ENCODE measurements around the gene ZBTB45. TPM values are rescaled to one million over a fixed set of nuclear protein-coding genes. Genes with fewer than 3 reads are reported as not detected.

Gene ZBTB45
- total RNA-seq, 1 donor from 2014 or later = 2.2 TPM

DNA sequence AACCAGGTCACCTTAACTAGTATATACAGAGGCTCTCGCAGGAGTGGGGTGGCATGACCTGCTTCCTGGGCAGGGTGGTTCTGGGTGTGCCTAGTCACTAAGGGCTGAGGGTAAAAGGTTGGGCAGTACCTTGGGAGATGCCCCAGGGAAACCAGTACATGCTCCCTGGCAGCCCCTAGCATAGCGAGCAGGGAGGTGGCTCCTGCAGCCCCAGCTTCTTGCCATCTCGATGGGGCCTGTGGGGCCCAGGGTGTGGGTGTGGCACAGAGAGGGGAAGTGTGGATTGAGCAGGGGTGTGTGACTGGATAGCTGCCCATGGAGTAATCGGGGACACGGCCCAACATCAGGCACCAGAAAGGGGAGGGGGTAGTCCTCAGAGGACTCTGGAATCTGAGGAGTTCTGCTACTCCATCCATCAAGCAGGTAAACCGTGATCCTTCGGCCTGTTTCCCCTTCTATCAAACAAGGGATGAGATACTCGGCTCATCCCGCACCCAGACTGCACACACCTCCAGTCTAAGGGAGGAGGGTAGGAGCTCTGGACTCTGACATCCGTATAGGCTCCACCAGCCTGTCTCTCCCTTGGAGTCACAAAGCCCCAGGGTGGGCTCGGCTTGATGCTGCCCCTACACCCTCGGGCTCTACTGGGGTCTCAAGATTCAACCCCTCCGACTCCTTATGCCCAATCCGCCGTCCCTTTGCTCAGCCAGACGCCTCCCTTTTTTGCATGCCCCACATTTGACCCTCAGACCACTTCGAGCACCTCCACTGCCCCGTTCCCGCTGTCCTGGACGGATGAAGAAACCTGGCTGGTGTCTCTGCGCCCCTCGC lies 1.1 kb downstream of the ZBTB45 start:
- H3K36me3 Mint-ChIP-seq = peaks cover 13% of the 10 kb centered on the region
- peaks cover 4% of the 10 kb centered on the region for H4K20me1 ChIP-seq (ENCODE audit: low read depth)
- H3F3A ChIP-seq (ENCODE audit: low read depth) = peaks cover 60% of the 10 kb centered on the region
- peaks cover 33% of the 10 kb centered on the region for H3K4me1 Mint-ChIP-seq
- no peak overlapping the region for H2AFZ ChIP-seq (replicated peaks)
- no peaks in the 10 kb centered on the region for H3K9me3 Mint-ChIP-seq
- peak overlapping the region; percentile 54 for H3K4me3 ChIP-seq
- H3K4me2 ChIP-seq = peak overlapping the region; percentile 87
- H3K9me3 ChIP-seq (ENCODE audit: low read depth) = no peaks in the 10 kb centered on the region
- no peaks in the 10 kb centered on the region for H3K27me3 ChIP-seq
- H3K9ac ChIP-seq = peak overlapping the region; percentile 56
- peaks cover 12% of the 10 kb centered on the region for H3K27me3 Mint-ChIP-seq (ENCODE audit: insufficient read depth, low read depth)
- no peak for TF ChIP-seq EZH2phosphoT487 (IDR thresholded peaks at IDR 0.05)
- TF ChIP-seq, protein P1, sequence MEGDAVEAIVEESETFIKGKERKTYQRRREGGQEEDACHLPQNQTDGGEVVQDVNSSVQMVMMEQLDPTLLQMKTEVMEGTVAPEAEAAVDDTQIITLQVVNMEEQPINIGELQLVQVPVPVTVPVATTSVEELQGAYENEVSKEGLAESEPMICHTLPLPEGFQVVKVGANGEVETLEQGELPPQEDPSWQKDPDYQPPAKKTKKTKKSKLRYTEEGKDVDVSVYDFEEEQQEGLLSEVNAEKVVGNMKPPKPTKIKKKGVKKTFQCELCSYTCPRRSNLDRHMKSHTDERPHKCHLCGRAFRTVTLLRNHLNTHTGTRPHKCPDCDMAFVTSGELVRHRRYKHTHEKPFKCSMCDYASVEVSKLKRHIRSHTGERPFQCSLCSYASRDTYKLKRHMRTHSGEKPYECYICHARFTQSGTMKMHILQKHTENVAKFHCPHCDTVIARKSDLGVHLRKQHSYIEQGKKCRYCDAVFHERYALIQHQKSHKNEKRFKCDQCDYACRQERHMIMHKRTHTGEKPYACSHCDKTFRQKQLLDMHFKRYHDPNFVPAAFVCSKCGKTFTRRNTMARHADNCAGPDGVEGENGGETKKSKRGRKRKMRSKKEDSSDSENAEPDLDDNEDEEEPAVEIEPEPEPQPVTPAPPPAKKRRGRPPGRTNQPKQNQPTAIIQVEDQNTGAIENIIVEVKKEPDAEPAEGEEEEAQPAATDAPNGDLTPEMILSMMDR (IDR thresholded peaks at IDR 0.05) = no peak
- no peak for TF ChIP-seq EZH2 (IDR thresholded peaks at IDR 0.05)
- H3K27ac Mint-ChIP-seq = peak overlapping the region; percentile 99
- H3K4me1 ChIP-seq = peaks cover 16% of the 10 kb centered on the region
- H3K4me3 Mint-ChIP-seq = peak overlapping the region; percentile 94
- H3K79me2 ChIP-seq (ENCODE audit: low read depth) = peaks cover 49% of the 10 kb centered on the region
- no peaks in the 10 kb centered on the region for H3K36me3 ChIP-seq
- DNase-seq (ENCODE audit: low spot score) = no peak
- peak overlapping the region; percentile 69 for H3K27ac ChIP-seq

GRCh38 chr19:58516964-58517833 lies 2.4 kb downstream of the ZBTB45 start:
- no peaks in the 10 kb centered on the region for H3K9me3 Mint-ChIP-seq
- TF ChIP-seq EZH2 (IDR thresholded peaks at IDR 0.05) (no peak), EZH2phosphoT487 (IDR thresholded peaks at IDR 0.05) (no peak)
- TF ChIP-seq, protein P1 (IDR thresholded peaks at IDR 0.05) = peak; percentile 34
- H3K36me3 Mint-ChIP-seq = peaks cover 13% of the 10 kb centered on the region
- peaks cover 8% of the 10 kb centered on the region for H4K20me1 ChIP-seq (ENCODE audit: low read depth)
- H3K27ac Mint-ChIP-seq = no peak overlapping the region
- H3F3A ChIP-seq (ENCODE audit: low read depth) = peaks cover 51% of the 10 kb centered on the region
- no peak for DNase-seq (ENCODE audit: low spot score)
- H3K9me3 ChIP-seq (ENCODE audit: low read depth) = no peaks in the 10 kb centered on the region
- no peak overlapping the region for H3K27ac ChIP-seq
- H2AFZ ChIP-seq (replicated peaks) = no peak overlapping the region
- no peak overlapping the region for H3K4me3 Mint-ChIP-seq
- peaks cover 33% of the 10 kb centered on the region for H3K4me1 Mint-ChIP-seq
- peaks cover 8% of the 10 kb centered on the region for H3K27me3 Mint-ChIP-seq (ENCODE audit: insufficient read depth, low read depth)
- no peaks in the 10 kb centered on the region for H3K27me3 ChIP-seq
- no peaks in the 10 kb centered on the region for H3K36me3 ChIP-seq
- H3K4me3 ChIP-seq = no peak overlapping the region
- peaks cover 16% of the 10 kb centered on the region for H3K4me1 ChIP-seq
- H3K9ac ChIP-seq = no peak overlapping the region
- peaks cover 49% of the 10 kb centered on the region for H3K79me2 ChIP-seq (ENCODE audit: low read depth)
- no peak overlapping the region for H3K4me2 ChIP-seq

DNA sequence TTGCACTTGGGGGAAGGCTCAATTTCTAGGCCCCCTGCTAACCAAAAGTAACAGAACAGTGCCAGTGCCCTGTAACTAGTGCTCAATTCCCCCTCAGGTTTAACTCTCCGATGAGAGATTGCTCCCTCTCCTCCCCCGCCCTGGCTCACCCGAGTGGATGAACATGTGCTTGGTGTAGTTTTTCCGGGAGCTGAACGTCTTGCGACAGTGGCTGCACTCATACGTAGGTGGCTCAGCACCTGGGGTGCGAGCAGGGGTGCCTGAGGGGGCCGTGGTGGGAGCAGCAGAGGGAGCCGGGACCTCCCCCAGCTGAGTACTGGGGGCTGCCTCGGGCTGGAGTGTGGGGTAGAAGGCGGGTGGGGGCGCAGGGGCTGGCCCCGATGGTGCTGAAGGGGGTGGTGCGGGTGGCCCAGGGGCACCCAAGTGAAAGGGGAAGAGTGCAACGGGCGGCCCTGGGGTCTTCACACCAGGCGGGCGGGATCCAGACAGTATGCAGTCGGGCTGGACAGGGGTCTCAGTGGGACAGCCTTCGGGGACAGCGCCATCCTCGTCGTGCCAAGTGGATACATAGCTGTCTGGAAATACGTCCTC lies 3.3 kb downstream of the ZBTB45 start:
- H3K4me3 ChIP-seq = no peak overlapping the region
- H3F3A ChIP-seq (ENCODE audit: low read depth) = peaks cover 47% of the 10 kb centered on the region
- no peaks in the 10 kb centered on the region for H3K36me3 ChIP-seq
- H3K79me2 ChIP-seq (ENCODE audit: low read depth) = peaks cover 49% of the 10 kb centered on the region
- H3K27ac ChIP-seq = no peak overlapping the region
- Mint-ChIP-seq H3K4me3 (no peak overlapping the region), H3K27me3 (ENCODE audit: insufficient read depth, low read depth) (peaks cover 8% of the 10 kb centered on the region), H3K9me3 (no peaks in the 10 kb centered on the region), H3K36me3 (peaks cover 13% of the 10 kb centered on the region), H3K27ac (no peak overlapping the region), H3K4me1 (peaks cover 30% of the 10 kb centered on the region)
- H3K4me2 ChIP-seq = no peak overlapping the region
- H3K27me3 ChIP-seq = no peaks in the 10 kb centered on the region
- no peak overlapping the region for H3K9ac ChIP-seq
- peaks cover 8% of the 10 kb centered on the region for H4K20me1 ChIP-seq (ENCODE audit: low read depth)
- no peak for DNase-seq (ENCODE audit: low spot score)
- no peak overlapping the region for H2AFZ ChIP-seq (replicated peaks)
- TF ChIP-seq, protein P1 (IDR thresholded peaks at IDR 0.05) = no peak
- TF ChIP-seq EZH2 (IDR thresholded peaks at IDR 0.05) (no peak), EZH2phosphoT487 (IDR thresholded peaks at IDR 0.05) (no peak)
- H3K4me1 ChIP-seq = peaks cover 16% of the 10 kb centered on the region
- no peaks in the 10 kb centered on the region for H3K9me3 ChIP-seq (ENCODE audit: low read depth)

Data from neural progenitor cell (in vitro differentiated cells).